BLaER1 treated with 17β-estradiol and CSF1 and Interleukin-3, amounts not matched to agents 10 nM and 100 nM (cell line): ENCODE results near the gene MMADHC.

ENCODE experiments used
- H3K27ac ChIP-seq, 11 experiments: shearing (Covaris generic); formaldehyde crosslinking; 2 replicates each; pipeline ENCODE4 v1.8.1; 2022
- H3K27me3 ChIP-seq, 11 experiments: shearing (Covaris generic); formaldehyde crosslinking; 2 replicates each; pipeline ENCODE4 v1.8.1; 2022
- H3K36me3 ChIP-seq, 11 experiments: shearing (Covaris generic); formaldehyde crosslinking; 2 replicates each; pipeline ENCODE4 v1.8.1; 2022
- H3K4me1 ChIP-seq, 10 experiments: shearing (Covaris generic); formaldehyde crosslinking; 2 replicates each; pipeline ENCODE4 v1.8.1; 2022
- H3K4me2 ChIP-seq, 11 experiments: shearing (Covaris generic); formaldehyde crosslinking; 2 replicates each; pipeline ENCODE4 v1.8.1; 2022
- H3K4me3 ChIP-seq, 10 experiments: shearing (Covaris generic); formaldehyde crosslinking; 2 replicates each; pipeline ENCODE4 v1.8.1; 2022
- H3K9ac ChIP-seq, 11 experiments: shearing (Covaris generic); formaldehyde crosslinking; 2 replicates each; pipeline ENCODE4 v1.8.1; 2022
- H3K9me3 ChIP-seq, 11 experiments: shearing (Covaris generic); formaldehyde crosslinking; replicated peaks in 1 of 11; 2 replicates each; pipeline ENCODE4 v1.8.1; 2022
- H4K20me1 ChIP-seq, 11 experiments: shearing (Covaris generic); formaldehyde crosslinking; 2 replicates each; pipeline ENCODE4 v1.8.1; 2022
- Cebpa-rat ChIP-seq, 11 experiments: shearing (Covaris generic); IDR thresholded peaks; 2 replicates each; pipeline ENCODE4 v1.8.1; 2022

Gene MMADHC

GRCh38 chr2:149525323-149525722 lies 62.3 kb downstream of the MMADHC start:
- Histone ChIP-seq H3K4me3 (no peak overlapping the region), H4K20me1 (no peaks in the 10 kb centered on the region), H3K9me3 (peaks cover 0 to 16% (median 7%) of the 10 kb centered on the region in 11 experiments; a peak in 12 of 22 replicates), H3K27ac (no peak overlapping the region), H3K4me2 (no peak overlapping the region), H3K9ac (no peak overlapping the region), H3K4me1 (no peaks in the 10 kb centered on the region), H3K36me3 (no peaks in the 10 kb centered on the region), H3K27me3 (no peaks in the 10 kb centered on the region)
- no peak for TF ChIP-seq Cebpa-rat (IDR thresholded peaks at IDR 0.05)
